C4-2B (cell line): Measurements from ENCODE around the gene PLCL2.

Experiments
- CTCF ChIP-seq: fragments of 450-650 bp; conservative IDR thresholded peaks from 2 replicates; pipeline ENCODE4 v1.5.1; 2017; ENCODE audit warnings: mild to moderate bottlenecking
- ZFX ChIP-seq: fragments of 450-650 bp; IDR thresholded peaks from 2 replicates; pipeline ENCODE4 v1.6.1; 2017

- TF ChIP-seq CTCF (no peak), ZFX (no peak)
Observed at GRCh38 chr3:17038900-17039553, 154.3 kb downstream of the PLCL2 start.
